Esophagus muscularis mucosa (tissue), 4 donors: Measurements from ENCODE around the gene SPCS3.

Source experiments
- CTCF ChIP-seq, 3 experiments: fragments of 200-600 bp in 2 of 3; fragments of 450-650 bp in 1 of 3; sonication (generic) in 2 of 3; IDR thresholded peaks; one replicate each; pipeline ENCODE4 v1.5.1; 2017 to 2019; ENCODE audit warnings: antibody characterized with exemption in 3 of 3, mild to moderate bottlenecking in 2 of 3, moderate library complexity in 1 of 3
- EP300 ChIP-seq: sonication (generic); formaldehyde crosslinking; IDR thresholded peaks from one replicate; pipeline ENCODE4 v1.6.1; 2017; ENCODE audit warnings: antibody characterized with exemption
- POLR2A ChIP-seq: fragments of 450-650 bp; IDR thresholded peaks from one replicate; pipeline ENCODE4 v1.6.1; 2017; ENCODE audit warnings: antibody characterized with exemption, moderate library complexity, mild to moderate bottlenecking, low read depth
- POLR2AphosphoS5 ChIP-seq, 2 donors: sonication (generic); formaldehyde crosslinking; IDR thresholded peaks; one replicate each; pipeline ENCODE4 v1.6.1; 2017; ENCODE audit warnings: antibody characterized with exemption in 2 of 2

- TF ChIP-seq CTCF (IDR thresholded peaks at IDR 0.05), result no peak
- no peak for TF ChIP-seq EP300
- TF ChIP-seq POLR2A, result no peak
- no peak for TF ChIP-seq POLR2AphosphoS5 (IDR thresholded peaks at IDR 0.05)
Observed at GRCh38 chr4:176307666-176307930, 12.2 kb upstream of the SPCS3 start.
